ENCODE results near the gene ADAMTS18. TPM values are rescaled to one million over a fixed set of nuclear protein-coding genes. Genes with fewer than 3 reads are reported as not detected.

ADAMTS18 gene
- total and polyA plus RNA-seq, 9 of the 15 experiments (the other 6 are each of a cell fraction or from before 2014, with no cell fraction given): not detected

DNA sequence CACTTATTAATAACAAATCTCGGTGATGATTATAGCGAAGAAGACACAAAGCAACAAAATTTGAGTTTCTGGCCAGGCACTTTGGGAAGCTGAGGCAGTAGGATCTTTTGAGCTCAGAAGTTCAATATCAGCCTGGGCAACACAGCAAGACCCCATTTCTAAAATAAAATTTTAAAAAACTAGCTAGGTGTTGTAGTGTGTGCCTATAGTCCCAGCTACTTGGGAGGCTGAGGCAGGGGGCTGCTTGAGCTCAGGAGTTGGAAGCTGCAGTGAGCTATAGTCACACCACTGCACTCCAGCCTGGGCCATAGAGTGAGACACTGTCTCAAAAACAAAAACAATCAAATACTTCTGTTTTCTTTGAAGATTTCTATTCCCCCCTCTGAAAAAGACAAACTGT, 130.7 kb downstream of the ADAMTS18 start (continued):
- TF ChIP-seq, protein P1, sequence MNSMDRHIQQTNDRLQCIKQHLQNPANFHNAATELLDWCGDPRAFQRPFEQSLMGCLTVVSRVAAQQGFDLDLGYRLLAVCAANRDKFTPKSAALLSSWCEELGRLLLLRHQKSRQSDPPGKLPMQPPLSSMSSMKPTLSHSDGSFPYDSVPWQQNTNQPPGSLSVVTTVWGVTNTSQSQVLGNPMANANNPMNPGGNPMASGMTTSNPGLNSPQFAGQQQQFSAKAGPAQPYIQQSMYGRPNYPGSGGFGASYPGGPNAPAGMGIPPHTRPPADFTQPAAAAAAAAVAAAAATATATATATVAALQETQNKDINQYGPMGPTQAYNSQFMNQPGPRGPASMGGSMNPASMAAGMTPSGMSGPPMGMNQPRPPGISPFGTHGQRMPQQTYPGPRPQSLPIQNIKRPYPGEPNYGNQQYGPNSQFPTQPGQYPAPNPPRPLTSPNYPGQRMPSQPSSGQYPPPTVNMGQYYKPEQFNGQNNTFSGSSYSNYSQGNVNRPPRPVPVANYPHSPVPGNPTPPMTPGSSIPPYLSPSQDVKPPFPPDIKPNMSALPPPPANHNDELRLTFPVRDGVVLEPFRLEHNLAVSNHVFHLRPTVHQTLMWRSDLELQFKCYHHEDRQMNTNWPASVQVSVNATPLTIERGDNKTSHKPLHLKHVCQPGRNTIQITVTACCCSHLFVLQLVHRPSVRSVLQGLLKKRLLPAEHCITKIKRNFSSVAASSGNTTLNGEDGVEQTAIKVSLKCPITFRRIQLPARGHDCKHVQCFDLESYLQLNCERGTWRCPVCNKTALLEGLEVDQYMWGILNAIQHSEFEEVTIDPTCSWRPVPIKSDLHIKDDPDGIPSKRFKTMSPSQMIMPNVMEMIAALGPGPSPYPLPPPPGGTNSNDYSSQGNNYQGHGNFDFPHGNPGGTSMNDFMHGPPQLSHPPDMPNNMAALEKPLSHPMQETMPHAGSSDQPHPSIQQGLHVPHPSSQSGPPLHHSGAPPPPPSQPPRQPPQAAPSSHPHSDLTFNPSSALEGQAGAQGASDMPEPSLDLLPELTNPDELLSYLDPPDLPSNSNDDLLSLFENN (IDR thresholded peaks at IDR 0.05; ENCODE audit: low read depth in 2 of 2, low read length in 2 of 2): no peak
- TF ChIP-seq HDAC1 (IDR thresholded peaks at IDR 0.05) (no peak), ARID1B (IDR thresholded peaks at IDR 0.05) (no peak), RUNX1 (IDR thresholded peaks at IDR 0.05; ENCODE audit: low read depth) (no peak), KDM1A (IDR thresholded peaks at IDR 0.05) (no peak), MTA2 (IDR thresholded peaks at IDR 0.05; ENCODE audit: low read depth) (no peak), TCFL5 (CRISPR knock-in tag; conservative IDR thresholded peaks at IDR 0.05) (no peak), ETS2 (tag; IDR thresholded peaks at IDR 0.05; ENCODE audit: borderline replicate concordance, poor library complexity, severe bottlenecking) (no peak), FOXP1 (CRISPR knock-in tag; IDR thresholded peaks at IDR 0.05) (no peak), RBM25 (IDR thresholded peaks at IDR 0.05; ENCODE audit: low read depth, low read length, severe bottlenecking) (no peak), SMAD3 (CRISPR knock-in tag; conservative IDR thresholded peaks at IDR 0.05) (no peak), RBM15 (IDR thresholded peaks at IDR 0.05; ENCODE audit: insufficient read depth, low read length) (no peak)
- TF ChIP-seq, protein P2, sequence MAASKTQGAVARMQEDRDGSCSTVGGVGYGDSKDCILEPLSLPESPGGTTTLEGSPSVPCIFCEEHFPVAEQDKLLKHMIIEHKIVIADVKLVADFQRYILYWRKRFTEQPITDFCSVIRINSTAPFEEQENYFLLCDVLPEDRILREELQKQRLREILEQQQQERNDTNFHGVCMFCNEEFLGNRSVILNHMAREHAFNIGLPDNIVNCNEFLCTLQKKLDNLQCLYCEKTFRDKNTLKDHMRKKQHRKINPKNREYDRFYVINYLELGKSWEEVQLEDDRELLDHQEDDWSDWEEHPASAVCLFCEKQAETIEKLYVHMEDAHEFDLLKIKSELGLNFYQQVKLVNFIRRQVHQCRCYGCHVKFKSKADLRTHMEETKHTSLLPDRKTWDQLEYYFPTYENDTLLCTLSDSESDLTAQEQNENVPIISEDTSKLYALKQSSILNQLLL (CRISPR knock-in tag; IDR thresholded peaks at IDR 0.05; ENCODE audit: borderline replicate concordance): no peak
- TF ChIP-seq, protein P3, sequence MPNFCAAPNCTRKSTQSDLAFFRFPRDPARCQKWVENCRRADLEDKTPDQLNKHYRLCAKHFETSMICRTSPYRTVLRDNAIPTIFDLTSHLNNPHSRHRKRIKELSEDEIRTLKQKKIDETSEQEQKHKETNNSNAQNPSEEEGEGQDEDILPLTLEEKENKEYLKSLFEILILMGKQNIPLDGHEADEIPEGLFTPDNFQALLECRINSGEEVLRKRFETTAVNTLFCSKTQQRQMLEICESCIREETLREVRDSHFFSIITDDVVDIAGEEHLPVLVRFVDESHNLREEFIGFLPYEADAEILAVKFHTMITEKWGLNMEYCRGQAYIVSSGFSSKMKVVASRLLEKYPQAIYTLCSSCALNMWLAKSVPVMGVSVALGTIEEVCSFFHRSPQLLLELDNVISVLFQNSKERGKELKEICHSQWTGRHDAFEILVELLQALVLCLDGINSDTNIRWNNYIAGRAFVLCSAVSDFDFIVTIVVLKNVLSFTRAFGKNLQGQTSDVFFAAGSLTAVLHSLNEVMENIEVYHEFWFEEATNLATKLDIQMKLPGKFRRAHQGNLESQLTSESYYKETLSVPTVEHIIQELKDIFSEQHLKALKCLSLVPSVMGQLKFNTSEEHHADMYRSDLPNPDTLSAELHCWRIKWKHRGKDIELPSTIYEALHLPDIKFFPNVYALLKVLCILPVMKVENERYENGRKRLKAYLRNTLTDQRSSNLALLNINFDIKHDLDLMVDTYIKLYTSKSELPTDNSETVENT (CRISPR knock-in tag; IDR thresholded peaks at IDR 0.05): no peak
